ENCODE results near the gene DNAAF9.

Gene DNAAF9

GRCh38 chr20:3364323-3365013 lies 43.0 kb downstream of the DNAAF9 start:
- no peak for DNase-seq

- no peak for DNase-seq
Measured at GRCh38 chr20:3360752-3361151, 46.7 kb downstream of the DNAAF9 start.

GRCh38 chr20:3358676-3359340 lies 48.7 kb downstream of the DNAAF9 start:
- no peak for DNase-seq
